PC-3 (cell line): Measurements from ENCODE around the gene SCYL1. TPM values are rescaled to one million over a fixed set of nuclear protein-coding genes. Genes with fewer than 3 reads are reported as not detected.

Experiments
- ATAC-seq: fragments of 200-7000 bp; cut with Tn5 transposase; 2 replicates; pipeline ENCODE4 v1.9.1; 2020; ENCODE audit warnings: mild to moderate bottlenecking, moderate library complexity
- BruUV-seq: library from RNA; stranded (reverse); fragments of 400-500 nt; replicated peaks from 2 replicates; lab custom pipeline; 2021; lab: Mats Ljungman, UMichigan
- CTCF ChIA-PET: fragments of 300-600 bp; sonication (Branson Sonifier 250); formaldehyde crosslinking; loops from one replicate; lab custom pipeline; 2022; ENCODE audit warnings: antibody characterized with exemption; lab: Charles Lee
- POLR2A ChIA-PET: fragments of 300-600 bp; sonication (Branson Sonifier 250); formaldehyde crosslinking; loops from one replicate; lab custom pipeline; 2022; ENCODE audit warnings: antibody characterized with exemption; ENCODE audit not compliant: unreplicated experiment; lab: Charles Lee
- DNase-seq: peaks from one replicate; pipeline ENCODE4 v3.0.0-alpha.2; 2015
- H2AFZ ChIP-seq: fragments of 300-600 bp; sonication (generic); 2 replicates; pipeline ENCODE4 v1.6.0; 2016; ENCODE audit warnings: antibody characterized with exemption, low read length
- H3F3A ChIP-seq: fragments of 300-600 bp; sonication (generic); one replicate; pipeline ENCODE4 v1.6.0; 2017; ENCODE audit warnings: antibody characterized with exemption, low read length, control low read depth, mild to moderate bottlenecking; ENCODE audit not compliant: unreplicated experiment
- H3K27ac ChIP-seq: fragments of 300-600 bp; sonication (generic); 2 replicates; pipeline ENCODE4 v1.5.1; 2016; ENCODE audit warnings: mild to moderate bottlenecking, low read length
- H3K27me3 ChIP-seq: fragments of 300-600 bp; sonication (generic); 2 replicates; pipeline ENCODE4 v1.6.1; 2016; ENCODE audit warnings: low read length, mixed read lengths
- H3K36me3 ChIP-seq: fragments of 300-600 bp; sonication (generic); 2 replicates; pipeline ENCODE4 v1.6.1; 2016; ENCODE audit warnings: low read depth, mixed run types, low read length, mixed read lengths
- H3K4me1 ChIP-seq: fragments of 300-600 bp; sonication (generic); 2 replicates; pipeline ENCODE4 v1.5.1; 2016; ENCODE audit warnings: low read length; ENCODE audit not compliant: insufficient read depth
- H3K4me2 ChIP-seq: fragments of 300-600 bp; sonication (generic); 2 replicates; pipeline ENCODE4 v1.6.0; 2016; ENCODE audit warnings: low read length
- H3K4me3 ChIP-seq: fragments of 300-600 bp; sonication (generic); 2 replicates; pipeline ENCODE4 v1.5.1; 2016; ENCODE audit warnings: mild to moderate bottlenecking, low read length, mixed read lengths
- H3K79me2 ChIP-seq: fragments of 300-600 bp; sonication (generic); 2 replicates; pipeline ENCODE4 v1.6.1; 2017; ENCODE audit warnings: low read length, mixed read lengths
- H3K9ac ChIP-seq: fragments of 300-600 bp; sonication (generic); 2 replicates; pipeline ENCODE4 v1.6.0; 2016; ENCODE audit warnings: mild to moderate bottlenecking, low read length
- H3K9me2 ChIP-seq: fragments of 300-600 bp; sonication (generic); replicated peaks from 2 replicates; pipeline ENCODE4 v1.6.1; 2016; ENCODE audit warnings: mixed run types, low read length, mixed read lengths
- H3K9me3 ChIP-seq: fragments of 300-600 bp; sonication (generic); 2 replicates; pipeline ENCODE4 v1.6.1; 2016; ENCODE audit warnings: low read length, mixed read lengths
- H4K20me1 ChIP-seq: fragments of 300-600 bp; sonication (generic); 2 replicates; pipeline ENCODE4 v1.6.1; 2016; ENCODE audit warnings: low read length, mixed read lengths
- EZH2 ChIP-seq: fragments of 300-600 bp; sonication (generic); IDR thresholded peaks from one replicate; pipeline ENCODE4 v1.6.1; 2017; ENCODE audit warnings: antibody characterized with exemption, mild to moderate bottlenecking, low read length; ENCODE audit not compliant: unreplicated experiment
- EZH2phosphoT487 ChIP-seq: fragments of 300-600 bp; sonication (generic); IDR thresholded peaks from 2 replicates; pipeline ENCODE4 v1.6.1; 2018; ENCODE audit warnings: mild to moderate bottlenecking, antibody characterized with exemption, low read length, borderline replicate concordance
- intact Hi-C: fragments of 100-400 bp; cut with micrococcal nuclease; formaldehyde crosslinking; loops from 2 replicates; pipeline ENCODE4 v1.9.0; 2023
- total RNA-seq: library from RNA; depleted of rRNA; stranded (reverse); fragments of >200 nt; gene quantifications from 2 replicates; pipeline ENCODE4 v1.2.3, GENCODE V29; 2014; rRNA removed
- TF ChIP-seq, protein P1 (sequence below): fragments of 300-600 bp; sonication (generic); conservative IDR thresholded peaks from 2 replicates; pipeline ENCODE4 v1.5.1; 2017; ENCODE audit warnings: antibody characterized with exemption, low read depth, mild to moderate bottlenecking, low read length

The SCYL1 gene
- total RNA-seq, 1 experiment from 2014 or later = 201 TPM

DNA sequence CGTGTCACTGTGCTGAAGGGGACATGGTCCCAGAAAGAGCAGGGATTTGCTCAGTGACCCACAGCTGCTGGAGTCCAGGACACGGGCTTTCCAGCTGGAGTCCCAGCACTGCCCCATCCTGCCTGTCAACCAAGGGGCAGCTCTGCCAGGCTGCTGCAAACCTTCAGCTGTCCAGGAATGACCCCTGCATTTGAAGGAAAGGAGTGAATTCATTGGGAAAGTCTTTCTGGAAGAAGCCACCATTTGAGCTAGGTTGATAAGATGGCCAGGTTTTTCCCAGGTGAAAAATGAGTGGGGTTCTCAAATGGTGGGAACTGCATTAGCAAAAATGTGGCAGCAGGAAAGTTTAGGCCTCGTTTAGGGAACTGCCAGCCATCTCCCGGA lies 61.4 kb downstream of the SCYL1 start:
- Histone ChIP-seq H3F3A (no peaks in the 10 kb centered on the region), H3K27me3 (no peaks in the 10 kb centered on the region), H3K4me1 (no peaks in the 10 kb centered on the region), H3K9me3 (no peaks in the 10 kb centered on the region), H2AFZ (no peak overlapping the region), H3K36me3 (peaks cover 8% of the 10 kb centered on the region), H3K4me2 (no peak overlapping the region), H3K9me2 (no peaks in the 10 kb centered on the region), H4K20me1 (no peaks in the 10 kb centered on the region), H3K4me3 (no peak overlapping the region), H3K79me2 (no peaks in the 10 kb centered on the region), H3K27ac (no peak overlapping the region), H3K9ac (no peak overlapping the region)
- intact Hi-C loops = no loop called here
- ChIA-PET CTCF (no interaction called here), POLR2A (no interaction called here)
- ATAC-seq (no peak), DNase-seq (no peak)
- no TSS peak for BruUV-seq
- no peak for TF ChIP-seq EZH2
- no peak for TF ChIP-seq EZH2phosphoT487
- TF ChIP-seq, protein P1, sequence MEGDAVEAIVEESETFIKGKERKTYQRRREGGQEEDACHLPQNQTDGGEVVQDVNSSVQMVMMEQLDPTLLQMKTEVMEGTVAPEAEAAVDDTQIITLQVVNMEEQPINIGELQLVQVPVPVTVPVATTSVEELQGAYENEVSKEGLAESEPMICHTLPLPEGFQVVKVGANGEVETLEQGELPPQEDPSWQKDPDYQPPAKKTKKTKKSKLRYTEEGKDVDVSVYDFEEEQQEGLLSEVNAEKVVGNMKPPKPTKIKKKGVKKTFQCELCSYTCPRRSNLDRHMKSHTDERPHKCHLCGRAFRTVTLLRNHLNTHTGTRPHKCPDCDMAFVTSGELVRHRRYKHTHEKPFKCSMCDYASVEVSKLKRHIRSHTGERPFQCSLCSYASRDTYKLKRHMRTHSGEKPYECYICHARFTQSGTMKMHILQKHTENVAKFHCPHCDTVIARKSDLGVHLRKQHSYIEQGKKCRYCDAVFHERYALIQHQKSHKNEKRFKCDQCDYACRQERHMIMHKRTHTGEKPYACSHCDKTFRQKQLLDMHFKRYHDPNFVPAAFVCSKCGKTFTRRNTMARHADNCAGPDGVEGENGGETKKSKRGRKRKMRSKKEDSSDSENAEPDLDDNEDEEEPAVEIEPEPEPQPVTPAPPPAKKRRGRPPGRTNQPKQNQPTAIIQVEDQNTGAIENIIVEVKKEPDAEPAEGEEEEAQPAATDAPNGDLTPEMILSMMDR = no peak

GRCh38 chr11:65586676-65587075 lies 61.8 kb downstream of the SCYL1 start:
- ChIA-PET POLR2A (no interaction called here), CTCF (no interaction called here)
- Histone ChIP-seq H3K4me1 (no peaks in the 10 kb centered on the region), H3K9me3 (no peaks in the 10 kb centered on the region), H3K4me2 (no peak overlapping the region), H3K4me3 (no peak overlapping the region), H3K9me2 (no peaks in the 10 kb centered on the region), H2AFZ (no peak overlapping the region), H3K9ac (no peak overlapping the region), H3F3A (no peaks in the 10 kb centered on the region), H3K27me3 (no peaks in the 10 kb centered on the region), H4K20me1 (no peaks in the 10 kb centered on the region), H3K79me2 (no peaks in the 10 kb centered on the region), H3K27ac (no peak overlapping the region), H3K36me3 (peaks cover 7% of the 10 kb centered on the region)
- no TSS peak for BruUV-seq
- no peak for DNase-seq
- intact Hi-C loops = no loop called here
- no peak for TF ChIP-seq EZH2phosphoT487
- no peak for TF ChIP-seq EZH2
- TF ChIP-seq, protein P1 = no peak
- ATAC-seq = no peak

Other genes with a start within 250 kb of the SCYL1 start
- gene CDC42EP2, start 210.2 kb upstream of the SCYL1 start, total RNA-seq = 16.6 and 25.7 TPM in 2 replicates
- gene DPF2, start 191.2 kb upstream of the SCYL1 start, total RNA-seq = 45.8 and 63.1 TPM in 2 replicates
- gene TIGD3, start 170.3 kb upstream of the SCYL1 start, total RNA-seq = 1.3 and 1.6 TPM in 2 replicates
- 12.7 and 13.1 TPM in 2 replicates for gene SLC25A45, start 142.4 kb upstream of the SCYL1 start, total RNA-seq
- 68.3 and 93.2 TPM in 2 replicates for gene FRMD8, start 138.4 kb upstream of the SCYL1 start, total RNA-seq
- gene NEAT1, start 102.3 kb upstream of the SCYL1 start, total RNA-seq = 47.9 and 96.6 TPM in 2 replicates
- 1,345 and 2,062 TPM in 2 replicates for gene MALAT1, start 26.0 kb upstream of the SCYL1 start, total RNA-seq
- gene LTBP3, start 33.3 kb downstream of the SCYL1 start, total RNA-seq = 197 and 233 TPM in 2 replicates
- gene ZNRD2, start 45.4 kb downstream of the SCYL1 start, total RNA-seq = 126 and 206 TPM in 2 replicates
- gene FAM89B, start 47.5 kb downstream of the SCYL1 start, total RNA-seq = 76.3 and 87.7 TPM in 2 replicates
- 126 and 200 TPM in 2 replicates for gene EHBP1L1, start 51.0 kb downstream of the SCYL1 start, total RNA-seq
- gene KCNK7, start 70.7 kb downstream of the SCYL1 start, total RNA-seq = 0.58 and 0.69 TPM in 2 replicates
- 80.1 and 106 TPM in 2 replicates for gene MAP3K11, start 89.1 kb downstream of the SCYL1 start, total RNA-seq
- gene PCNX3, start 90.7 kb downstream of the SCYL1 start, total RNA-seq = 53.6 and 69.9 TPM in 2 replicates
- 113 and 161 TPM in 2 replicates for gene SIPA1, start 113.0 kb downstream of the SCYL1 start, total RNA-seq
- gene RELA, start 137.8 kb downstream of the SCYL1 start, total RNA-seq = 70.3 and 84.2 TPM in 2 replicates
- gene KAT5, start 187.2 kb downstream of the SCYL1 start, total RNA-seq = 74.9 and 83.9 TPM in 2 replicates
- 96.2 and 172 TPM in 2 replicates for gene RNASEH2C, start 195.7 kb downstream of the SCYL1 start, total RNA-seq